ENCODE results near the gene BMPR1A.
"Not testable (repeated sequence)": the region's sequence is repeated elsewhere in the genome, so short reads cannot be mapped to it uniquely, and the experiment has no call there.

Gene BMPR1A

GRCh38 chr10:86945361-86946212, 189.2 kb downstream of the BMPR1A start:
- TF ChIP-seq CTCF (conservative IDR thresholded peaks at IDR 0.05; ENCODE audit: low read depth), result no peak
- POLR2A ChIA-PET (ENCODE audit: low non-redundant PET), result interaction anchor here (1.7 to 1.8 kb wide), 2 partner anchors 15 to 23 kb away, joined by 4 to 8 read pairs; partner anchors contain the start of gene ADIRF
- CTCF ChIA-PET, result interaction anchor here (0.7 to 1.4 kb wide), 2 partner anchors 15 to 23 kb away, joined by 4 to 5 read pairs; no protein-coding TSS in a partner anchor
- no peak for DNase-seq (ENCODE audit: low spot score)
- H3K27ac ChIP-seq, result no peak overlapping the region

DNA sequence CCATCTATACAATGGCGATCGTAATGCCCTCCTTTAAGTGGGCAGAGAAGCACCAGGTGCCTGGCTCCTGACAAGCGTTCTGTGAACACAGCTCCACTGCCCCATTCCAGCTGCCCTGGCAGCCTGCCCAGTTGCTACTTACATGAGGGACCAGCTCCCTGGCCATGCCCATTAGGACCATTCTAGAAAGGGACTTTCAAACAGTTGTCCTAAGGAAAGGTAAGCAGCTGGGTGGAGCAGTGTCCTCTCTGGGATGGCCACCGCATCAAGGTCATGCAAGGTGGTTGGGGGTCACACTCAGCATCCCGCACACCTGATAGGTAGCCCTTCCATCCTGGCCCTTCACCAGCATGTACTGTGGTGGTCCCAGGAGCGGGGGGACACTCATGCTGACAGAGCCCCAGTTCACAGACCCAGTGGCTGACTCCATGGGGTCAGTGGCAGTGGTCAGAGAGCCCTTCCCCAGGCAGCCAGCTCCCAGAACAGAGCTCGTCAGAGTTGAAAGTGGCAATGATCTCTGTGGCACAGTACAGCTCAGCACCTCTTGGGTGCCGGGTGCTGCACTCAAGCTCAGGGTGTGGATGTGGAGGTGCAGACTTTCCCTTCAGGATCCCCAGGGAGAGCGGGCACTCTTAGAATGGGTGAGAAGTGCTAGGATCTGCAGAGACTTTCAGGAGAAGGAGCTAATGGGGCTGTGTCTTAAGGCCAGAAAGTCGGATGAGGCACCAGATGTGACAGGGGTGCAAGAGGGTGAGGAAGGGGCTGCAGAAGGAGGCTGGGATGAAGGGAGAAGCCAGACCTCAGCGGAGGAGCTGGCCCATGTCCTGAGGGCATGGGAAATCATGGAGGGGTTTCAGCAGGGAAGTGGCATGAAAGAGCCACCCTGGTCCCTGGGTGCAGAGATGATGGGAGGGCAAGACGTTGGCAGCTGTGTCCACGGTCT, 190.1 kb downstream of the BMPR1A start:
- no peak for TF ChIP-seq CTCF (conservative IDR thresholded peaks at IDR 0.05; ENCODE audit: low read depth)

GRCh38 chr10:86947806-86948205, 191.4 kb downstream of the BMPR1A start:
- DNase-seq (ENCODE audit: low spot score); POLR2A ChIA-PET (ENCODE audit: low non-redundant PET); H3K27ac ChIP-seq: not testable (repeated sequence)
- CTCF ChIA-PET, result interaction anchor here (1.2 kb wide), 1 partner anchor 12 kb away, joined by 4 read pairs; no protein-coding TSS in a partner anchor

More for the DNA sequence above, 190.1 kb downstream of the BMPR1A start:
- ChIA-PET POLR2A (ENCODE audit: low non-redundant PET) (interaction anchor here (1.7 to 1.8 kb wide), 2 partner anchors 14 to 22 kb away, joined by 4 to 8 read pairs; partner anchors contain the start of gene ADIRF), CTCF (interaction anchor here (0.6 to 1.4 kb wide), 4 partner anchors 14 to 973 kb away, joined by 4 to 5 read pairs (median 4); no protein-coding TSS in a partner anchor)
- H3K27ac ChIP-seq, result no peak overlapping the region
- DNase-seq (ENCODE audit: low spot score), result no peak

DNA sequence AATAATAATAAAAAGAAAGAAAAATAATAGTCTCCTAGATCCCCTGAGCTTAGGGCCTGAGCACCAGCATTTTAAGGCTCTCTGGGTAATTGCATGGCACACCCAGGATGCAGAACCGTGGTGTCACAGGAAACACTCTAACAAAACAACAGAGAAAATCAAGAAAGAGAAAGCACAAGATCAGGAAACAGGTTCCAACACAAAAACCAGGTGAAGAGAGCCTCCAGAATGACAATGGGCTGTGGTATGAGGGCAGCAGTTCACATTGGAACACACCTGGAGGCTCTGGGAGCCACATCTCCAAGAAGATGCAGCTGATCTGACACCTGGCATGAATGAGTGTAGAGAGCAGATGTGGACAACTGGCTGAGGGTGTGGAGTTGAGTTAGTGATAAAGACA, 193.9 kb downstream of the BMPR1A start:
- no peak for TF ChIP-seq CTCF (conservative IDR thresholded peaks at IDR 0.05; ENCODE audit: low read depth)
- DNase-seq (ENCODE audit: low spot score), result no peak
- no peak overlapping the region for H3K27ac ChIP-seq
- ChIA-PET POLR2A (ENCODE audit: low non-redundant PET) (no interaction called here), CTCF (interaction anchor here (1.0 kb wide), 1 partner anchor 10 kb away, joined by 4 read pairs; no protein-coding TSS in a partner anchor)

DNA sequence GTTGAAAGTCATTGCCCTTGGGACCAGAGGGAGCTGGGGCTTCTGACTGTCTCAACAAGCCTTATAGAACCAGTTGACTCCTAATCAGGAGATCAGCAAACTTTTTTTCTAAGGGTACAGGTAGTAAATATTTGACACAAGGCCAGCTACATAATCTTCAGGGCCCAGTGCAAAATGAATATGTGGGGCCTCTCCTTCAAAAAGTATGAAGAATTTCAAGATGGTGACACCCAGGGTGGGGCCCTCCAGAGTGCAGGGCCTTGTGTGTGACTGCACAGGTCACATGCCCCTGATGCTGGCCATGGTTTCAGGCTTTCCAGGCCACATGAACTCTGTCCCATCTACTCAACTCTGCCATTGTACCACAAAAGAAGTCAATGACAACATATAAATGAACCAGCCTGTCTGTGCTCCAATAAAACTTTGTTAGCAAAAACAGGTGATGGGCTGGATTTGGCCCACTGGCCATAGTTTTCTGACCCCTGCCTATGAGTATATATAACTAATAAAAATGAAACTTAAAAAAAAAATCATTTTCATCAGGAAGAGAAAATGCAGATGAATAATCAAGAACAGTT, 194.9 kb downstream of the BMPR1A start:
- TF ChIP-seq CTCF (conservative IDR thresholded peaks at IDR 0.05; ENCODE audit: low read depth), result no peak
- ChIA-PET CTCF (interaction anchor here (0.7 kb wide), 1 partner anchor 12 kb away, joined by 4 read pairs; no protein-coding TSS in a partner anchor), POLR2A (ENCODE audit: low non-redundant PET) (no interaction called here)
- no peak overlapping the region for H3K27ac ChIP-seq
- DNase-seq (ENCODE audit: low spot score), result no peak

GRCh38 chr10:86952106-86952505, 195.7 kb downstream of the BMPR1A start:
- POLR2A ChIA-PET (ENCODE audit: low non-redundant PET), result no interaction called here

DNA sequence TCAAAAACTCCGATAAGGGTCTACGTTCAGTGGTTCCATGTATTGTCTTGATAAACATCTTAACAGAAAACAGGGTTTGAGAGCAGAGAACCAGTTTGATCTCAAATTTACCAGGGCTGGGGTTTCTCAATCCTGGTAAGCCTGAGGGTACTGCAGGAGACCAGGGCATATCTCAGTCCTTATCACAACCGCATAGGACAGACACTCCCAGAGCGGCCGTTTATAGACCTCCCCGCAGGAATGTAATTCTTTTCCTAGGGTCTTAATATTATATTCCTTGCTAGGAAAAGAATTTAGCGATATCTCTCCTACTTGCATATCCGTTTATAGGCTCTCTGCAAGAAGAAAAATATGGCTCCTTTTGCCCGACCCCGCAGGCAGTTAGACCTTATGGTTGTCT, 196.3 kb downstream of the BMPR1A start:
- POLR2A ChIA-PET (ENCODE audit: low non-redundant PET); H3K27ac ChIP-seq; DNase-seq (ENCODE audit: low spot score); CTCF ChIA-PET: not testable (repeated sequence)

More at GRCh38 chr10:86952106-86952505, 195.7 kb downstream of the BMPR1A start:
- H3K27ac ChIP-seq, result no peak overlapping the region
- DNase-seq (ENCODE audit: low spot score), result no peak
- CTCF ChIA-PET, result interaction anchor here (0.7 kb wide), 1 partner anchor 11 kb away, joined by 4 read pairs; no protein-coding TSS in a partner anchor
- TF ChIP-seq CTCF (conservative IDR thresholded peaks at IDR 0.05; ENCODE audit: low read depth), result no peak

All from RWPE1 (cell line).